Small intestine (tissue), 7 donors: ENCODE measurements around the gene GAB2. TPM values are rescaled to one million over a fixed set of nuclear protein-coding genes. Genes with fewer than 3 reads are reported as not detected.
A peak's percentile ranks its signal among the peaks of the same experiment; 100 is the strongest.

ENCODE experiments used
- DNase-seq, 2 donors: peaks; one replicate each; pipeline versions ENCODE4 v3.0.0 to v3.0.0-alpha.2; 2013
- FAIRE-seq: peaks from 2 replicates; lab custom pipeline; 2012; peaks lifted over from hg19 to GRCh38; lab: Jason Lieb, UNC
- H3K27ac ChIP-seq, 3 donors: one replicate each; pipeline ENCODE4 v1.5.1; 2013; ENCODE audit warnings: low read length in 2 of 3, mild to moderate bottlenecking in 2 of 3, control low read depth in 1 of 3, inconsistent platforms in 1 of 3, low read depth in 1 of 3, moderate library complexity in 1 of 3
- H3K27me3 ChIP-seq, 3 donors: one replicate each; pipeline ENCODE4 v1.6.1; 2013; ENCODE audit warnings: low read length in 3 of 3, inconsistent platforms in 1 of 3; ENCODE audit not compliant: control insufficient read depth in 3 of 3, insufficient read depth in 3 of 3
- H3K36me3 ChIP-seq, 3 donors: one replicate each; pipeline ENCODE4 v1.6.1; 2013; ENCODE audit warnings: low read length in 3 of 3, inconsistent platforms in 1 of 3, low read depth in 1 of 3, mild to moderate bottlenecking in 1 of 3, moderate library complexity in 1 of 3; ENCODE audit not compliant: control insufficient read depth in 3 of 3, insufficient read depth in 2 of 3
- H3K4me1 ChIP-seq, 3 donors: one replicate each; pipeline ENCODE4 v1.6.1; 2013; ENCODE audit warnings: low read length in 2 of 3, inconsistent platforms in 1 of 3, low read depth in 1 of 3, mild to moderate bottlenecking in 1 of 3, moderate library complexity in 1 of 3; ENCODE audit not compliant: control insufficient read depth in 3 of 3, insufficient read depth in 2 of 3
- H3K4me3 ChIP-seq, 3 donors: one replicate each; pipeline ENCODE4 v1.5.1; 2013; ENCODE audit warnings: low read length in 3 of 3, control low read depth in 1 of 3, inconsistent platforms in 1 of 3, low read depth in 1 of 3, mild to moderate bottlenecking in 1 of 3, moderate library complexity in 1 of 3
- H3K9me3 ChIP-seq, 2 donors: one replicate each; pipeline ENCODE4 v1.6.1; 2013; ENCODE audit warnings: low read depth in 1 of 2, low read length in 1 of 2; ENCODE audit not compliant: control insufficient read depth in 2 of 2, insufficient read depth in 1 of 2
- WGBS, 3 donors: extraction: QIAGEN DNeasy Blood & Tissue Kit; methylation state at CpG; one replicate each; pipeline ENCODE4 v1.1.7; 2013; 5-methylcytosine and 5-hydroxymethylcytosine counted together
- polyA plus RNA-seq, 4 donors: library from polyadenylated mRNA; stranded (reverse) in 3 of 4; unstranded in 1 of 4; fragments of 200-250 nt in 3 of 4; fragments of 120-200 nt in 1 of 4; gene quantifications; one replicate each; pipeline versions ENCODE4 v1.2.1 to v1.2.3, GENCODE V29; 2013
- donor health status: healthy with polysubstance abuse.
- donor health status: control.
- donor health status: control.
- donor health status: Bipolar disorder and iron deficiency.
- donor health status: healthy.

Gene GAB2
- polyA plus RNA-seq, 4 donors: 6.8 to 13.6 (median 8.5) TPM

GRCh38 chr11:78193806-78194205 is 223.8 kb downstream of the GAB2 start:
- FAIRE-seq: no peak
- peak overlapping the region in 2 of 3 donors; percentile 4 to 57 for H3K27ac ChIP-seq

GRCh38 chr11:78192911-78193351 is 224.7 kb downstream of the GAB2 start:
- Histone ChIP-seq H3K27ac (no peak overlapping the region), H3K36me3 (peaks cover 0 to 6% (median 0%) of the 10 kb centered on the region in 3 donors), H3K27me3 (peaks cover 0 to 19% (median 0%) of the 10 kb centered on the region in 3 donors), H3K9me3 (peaks cover 0 to 3% of the 10 kb centered on the region in 2 donors), H3K4me1 (peaks cover 0 to 10% (median 8%) of the 10 kb centered on the region in 3 donors), H3K4me3 (no peak overlapping the region)
- no peak for FAIRE-seq
- DNase-seq: no peak
- 79 to 91% (median 91%) methylated on average over 4 of the region's 4 CpGs for WGBS, 3 donors

More at GRCh38 chr11:78193806-78194205, 223.8 kb downstream of the GAB2 start:
- WGBS, 3 donors: 90 to 97% (median 91%) methylated on average over 8 of the region's 8 CpGs
- peaks cover 0 to 12% (median 0%) of the 10 kb centered on the region in 3 donors for H3K36me3 ChIP-seq
- H3K4me3 ChIP-seq: no peak overlapping the region
- H3K9me3 ChIP-seq: peaks cover 0 to 3% of the 10 kb centered on the region in 2 donors
- H3K4me1 ChIP-seq: peaks cover 0 to 10% (median 8%) of the 10 kb centered on the region in 3 donors
- peaks cover 0 to 19% (median 0%) of the 10 kb centered on the region in 3 donors for H3K27me3 ChIP-seq
- no peak for DNase-seq

GRCh38 chr11:78192223-78192719 is 225.3 kb downstream of the GAB2 start:
- peaks cover 0 to 16% (median 0%) of the 10 kb centered on the region in 3 donors for H3K27me3 ChIP-seq
- peaks cover 0 to 14% (median 10%) of the 10 kb centered on the region in 3 donors for H3K4me1 ChIP-seq
- peaks cover 0 to 2% (median 0%) of the 10 kb centered on the region in 3 donors for H3K36me3 ChIP-seq
- no peak overlapping the region for H3K4me3 ChIP-seq
- FAIRE-seq (no peak), DNase-seq (no peak)
- no peak overlapping the region for H3K27ac ChIP-seq
- peaks cover 0 to 3% of the 10 kb centered on the region in 2 donors for H3K9me3 ChIP-seq
- WGBS, 3 donors: 81 to 91% (median 85%) methylated on average over 6 of the region's 6 CpGs

GRCh38 chr11:78190871-78191538 is 226.6 kb downstream of the GAB2 start:
- Histone ChIP-seq H3K36me3 (peaks cover 0 to 2% (median 0%) of the 10 kb centered on the region in 3 donors), H3K27ac (no peak overlapping the region), H3K4me3 (no peak overlapping the region), H3K4me1 (peaks cover 0 to 14% (median 10%) of the 10 kb centered on the region in 3 donors), H3K9me3 (peaks cover 0 to 1% of the 10 kb centered on the region in 2 donors), H3K27me3 (peaks cover 0 to 9% (median 0%) of the 10 kb centered on the region in 3 donors)
- no peak for DNase-seq
- 78 to 85% (median 83%) methylated on average over 14 of the region's 14 CpGs for WGBS, 3 donors
- no peak for FAIRE-seq

- Histone ChIP-seq H3K27ac (no peak overlapping the region), H3K27me3 (peaks cover 0 to 3% (median 0%) of the 10 kb centered on the region in 3 donors), H3K9me3 (no peaks in the 10 kb centered on the region), H3K4me3 (no peak overlapping the region), H3K36me3 (peaks cover 0 to 2% (median 0%) of the 10 kb centered on the region in 3 donors), H3K4me1 (peaks cover 0 to 14% (median 10%) of the 10 kb centered on the region in 3 donors)
- 70 to 73% (median 71%) methylated on average over 3 of the region's 3 CpGs for WGBS, 3 donors
- FAIRE-seq (no peak), DNase-seq (no peak)
These were observed 227.2 kb downstream of the GAB2 start for GRCh38 chr11:78190374-78190773.

GRCh38 chr11:78189851-78190250 is 227.8 kb downstream of the GAB2 start:
- H3K27me3 ChIP-seq: no peaks in the 10 kb centered on the region
- 48 to 53% (median 52%) methylated on average over 3 of the region's 3 CpGs for WGBS, 3 donors
- FAIRE-seq (no peak), DNase-seq (no peak)
- no peak overlapping the region for H3K27ac ChIP-seq
- H3K4me3 ChIP-seq: peak overlapping the region in 1 of 3 donors; percentile 96
- peaks cover 0 to 2% (median 0%) of the 10 kb centered on the region in 3 donors for H3K36me3 ChIP-seq
- H3K9me3 ChIP-seq: no peaks in the 10 kb centered on the region
- peaks cover 0 to 13% (median 7%) of the 10 kb centered on the region in 3 donors for H3K4me1 ChIP-seq

GRCh38 chr11:78189174-78189724 is 228.4 kb downstream of the GAB2 start:
- Histone ChIP-seq H3K27ac (no peak overlapping the region), H3K4me1 (peaks cover 0 to 11% (median 6%) of the 10 kb centered on the region in 3 donors), H3K27me3 (no peaks in the 10 kb centered on the region), H3K4me3 (peak overlapping the region; percentile 93 to 98 (median 96)), H3K9me3 (no peaks in the 10 kb centered on the region), H3K36me3 (peaks cover 0 to 2% (median 0%) of the 10 kb centered on the region in 3 donors)
- WGBS, 3 donors: 34 to 45% (median 41%) methylated on average over 18 of the region's 18 CpGs
- FAIRE-seq: no peak
- peak in 1 of 2 donors; percentile 19 for DNase-seq
